ENCODE results near the gene HAPLN1. TPM values are rescaled to one million over a fixed set of nuclear protein-coding genes. Genes with fewer than 3 reads are reported as not detected.
A peak's percentile ranks its signal among the peaks of the same experiment; 100 is the strongest.

Gene HAPLN1
- total RNA-seq, 2 donors from 2014 or later, result 0.14 TPM; not detected in 1

GRCh38 chr5:83718936-83719495 is 1.6 kb downstream of the HAPLN1 start:
- DNase-seq (ENCODE audit: low spot score), result no peak
- no peaks in the 10 kb centered on the region for H3K36me3 ChIP-seq
- 81% methylated on average over 2 of the region's 2 CpGs for WGBS
- intact Hi-C loops (cut with DNase I), result no loop called here
- H3K4me1 ChIP-seq (replicated peaks), result no peaks in the 10 kb centered on the region
- H3K9me3 ChIP-seq, result no peaks in the 10 kb centered on the region
- H3K27me3 ChIP-seq (replicated peaks; ENCODE audit: insufficient read depth), result peaks cover 4% of the 10 kb centered on the region
- TF ChIP-seq POLR2A (IDR thresholded peaks at IDR 0.05) (no peak), CTCF (IDR thresholded peaks at IDR 0.05) (no peak), POLR2AphosphoS5 (IDR thresholded peaks at IDR 0.05) (no peak)
- H3K27ac ChIP-seq, result no peak overlapping the region
- H3K4me3 ChIP-seq, result no peak overlapping the region

GRCh38 chr5:83718195-83718825 is 2.3 kb downstream of the HAPLN1 start:
- no peak overlapping the region for H3K27ac ChIP-seq
- DNase-seq (ENCODE audit: low spot score), result peak; percentile 22
- H3K4me1 ChIP-seq (replicated peaks), result no peaks in the 10 kb centered on the region
- H3K9me3 ChIP-seq, result no peaks in the 10 kb centered on the region
- no peak overlapping the region for H3K4me3 ChIP-seq
- TF ChIP-seq POLR2A (IDR thresholded peaks at IDR 0.05) (no peak), POLR2AphosphoS5 (IDR thresholded peaks at IDR 0.05) (no peak), CTCF (IDR thresholded peaks at IDR 0.05) (peak in 3 of 4 experiments; percentile 47 to 55 (median 55))
- H3K27me3 ChIP-seq (replicated peaks; ENCODE audit: insufficient read depth), result peaks cover 4% of the 10 kb centered on the region
- 3% methylated on average over 6 of the region's 6 CpGs for WGBS
- H3K36me3 ChIP-seq, result no peaks in the 10 kb centered on the region
- intact Hi-C loops (cut with DNase I), result no loop called here

GRCh38 chr5:83715236-83716065 is 5.2 kb downstream of the HAPLN1 start:
- Histone ChIP-seq H3K27ac (no peak overlapping the region), H3K36me3 (no peaks in the 10 kb centered on the region), H3K9me3 (no peaks in the 10 kb centered on the region), H3K4me3 (no peak overlapping the region), H3K4me1 (replicated peaks) (no peaks in the 10 kb centered on the region), H3K27me3 (replicated peaks; ENCODE audit: insufficient read depth) (no peaks in the 10 kb centered on the region)
- intact Hi-C loops (cut with DNase I), result no loop called here
- TF ChIP-seq CTCF (IDR thresholded peaks at IDR 0.05) (no peak), POLR2A (IDR thresholded peaks at IDR 0.05) (no peak), POLR2AphosphoS5 (IDR thresholded peaks at IDR 0.05) (no peak)
- no peak for DNase-seq (ENCODE audit: low spot score)
- 79% methylated on average over 4 of the region's 4 CpGs for WGBS

- Histone ChIP-seq H3K4me1 (replicated peaks) (no peaks in the 10 kb centered on the region), H3K9me3 (no peaks in the 10 kb centered on the region), H3K4me3 (no peak overlapping the region), H3K27me3 (replicated peaks; ENCODE audit: insufficient read depth) (no peaks in the 10 kb centered on the region), H3K36me3 (no peaks in the 10 kb centered on the region), H3K27ac (no peak overlapping the region)
- TF ChIP-seq POLR2A (IDR thresholded peaks at IDR 0.05) (no peak), POLR2AphosphoS5 (IDR thresholded peaks at IDR 0.05) (no peak), CTCF (IDR thresholded peaks at IDR 0.05) (no peak)
- 54% methylated on average over 1 of the region's 1 CpG for WGBS
- intact Hi-C loops (cut with DNase I), result no loop called here
- DNase-seq (ENCODE audit: low spot score), result no peak
Observed at GRCh38 chr5:83714810-83715209, 5.8 kb downstream of the HAPLN1 start.

Measured in prostate gland (tissue), 2 donors.